ENCODE results near the gene KCNQ1. TPM values are rescaled to one million over a fixed set of nuclear protein-coding genes. Genes with fewer than 3 reads are reported as not detected.

The KCNQ1 gene
- total and polyA plus RNA-seq, 5 experiments from 2014 or later, result 8.7 to 25.1 (median 22.9) TPM

DNA sequence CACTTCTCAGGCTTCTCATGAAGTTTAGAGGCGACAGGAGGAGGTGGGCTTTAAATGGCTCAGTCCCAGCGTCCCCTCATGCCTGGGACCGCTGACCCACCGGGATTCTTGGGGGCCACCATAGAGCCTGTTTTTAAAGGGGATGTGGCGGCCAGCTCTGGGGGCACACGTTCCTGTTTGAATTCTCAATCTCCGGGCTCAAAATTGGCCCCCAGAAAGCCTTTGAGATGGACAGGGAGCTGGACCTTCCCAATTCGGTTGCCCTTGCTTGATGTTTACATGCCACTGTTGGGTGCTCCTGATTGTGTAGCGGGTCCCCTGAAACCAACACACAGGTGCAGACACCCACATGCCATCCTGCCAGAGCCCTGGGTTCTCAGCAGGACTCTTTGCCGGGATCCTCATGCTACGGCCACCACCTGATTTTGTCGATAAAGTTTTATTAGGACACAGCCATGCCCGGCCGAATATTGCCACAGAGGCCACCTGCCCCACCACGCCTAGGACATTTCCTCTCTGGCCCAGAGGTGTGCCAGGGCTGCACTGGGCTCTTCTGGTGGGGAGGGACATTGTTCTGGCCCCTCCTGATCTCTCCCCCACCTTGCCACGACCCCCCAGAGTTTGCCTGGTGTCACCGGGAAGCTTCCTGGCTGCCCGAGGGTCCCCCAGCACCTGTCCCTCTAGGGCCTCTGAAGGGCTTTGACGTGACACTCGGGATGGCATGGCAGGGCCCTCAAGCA lies 71.6 kb downstream of the KCNQ1 start:
- Mint-ChIP-seq H3K36me3 (peaks cover 0 to 7% (median 1%) of the 10 kb centered on the region in 3 donors), H3K4me1 (peaks cover 0 to 7% (median 2%) of the 10 kb centered on the region in 4 donors), H3K4me3 (no peak overlapping the region), H3K27ac (no peak overlapping the region), H3K9me3 (no peaks in the 10 kb centered on the region), H3K27me3 (no peaks in the 10 kb centered on the region)
- POLR2A ChIA-PET, result no interaction called here
- ATAC-seq (no peak), DNase-seq (peak in 1 of 10 donors; percentile 15)

DNA sequence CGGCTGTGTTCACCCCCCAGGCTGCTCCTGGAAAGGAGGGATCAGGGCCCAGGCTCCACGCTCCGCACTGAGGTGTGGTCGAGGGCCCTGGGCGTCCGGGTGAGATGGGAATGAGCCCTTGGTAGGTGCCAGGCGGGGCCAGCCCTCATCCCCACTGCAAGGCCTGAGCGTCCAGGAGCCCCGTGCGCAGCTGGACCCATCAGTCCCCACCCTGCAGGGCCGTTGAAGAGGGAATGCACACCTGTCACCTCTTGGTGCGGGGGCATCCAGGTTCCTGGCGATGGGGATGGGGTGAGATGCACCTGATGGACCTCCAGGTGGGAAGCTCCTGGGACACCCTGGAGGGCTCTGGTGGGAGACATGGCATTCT lies 72.2 kb downstream of the KCNQ1 start:
- Mint-ChIP-seq H3K9me3 (no peaks in the 10 kb centered on the region), H3K27ac (no peak overlapping the region), H3K36me3 (peaks cover 0 to 7% (median 1%) of the 10 kb centered on the region in 3 donors), H3K4me3 (no peak overlapping the region), H3K4me1 (peaks cover 0 to 7% (median 2%) of the 10 kb centered on the region in 4 donors), H3K27me3 (no peaks in the 10 kb centered on the region)
- peak in 2 of 10 donors; percentile 4 to 50 for DNase-seq
- no peak for ATAC-seq
- POLR2A ChIA-PET, result no interaction called here

DNA sequence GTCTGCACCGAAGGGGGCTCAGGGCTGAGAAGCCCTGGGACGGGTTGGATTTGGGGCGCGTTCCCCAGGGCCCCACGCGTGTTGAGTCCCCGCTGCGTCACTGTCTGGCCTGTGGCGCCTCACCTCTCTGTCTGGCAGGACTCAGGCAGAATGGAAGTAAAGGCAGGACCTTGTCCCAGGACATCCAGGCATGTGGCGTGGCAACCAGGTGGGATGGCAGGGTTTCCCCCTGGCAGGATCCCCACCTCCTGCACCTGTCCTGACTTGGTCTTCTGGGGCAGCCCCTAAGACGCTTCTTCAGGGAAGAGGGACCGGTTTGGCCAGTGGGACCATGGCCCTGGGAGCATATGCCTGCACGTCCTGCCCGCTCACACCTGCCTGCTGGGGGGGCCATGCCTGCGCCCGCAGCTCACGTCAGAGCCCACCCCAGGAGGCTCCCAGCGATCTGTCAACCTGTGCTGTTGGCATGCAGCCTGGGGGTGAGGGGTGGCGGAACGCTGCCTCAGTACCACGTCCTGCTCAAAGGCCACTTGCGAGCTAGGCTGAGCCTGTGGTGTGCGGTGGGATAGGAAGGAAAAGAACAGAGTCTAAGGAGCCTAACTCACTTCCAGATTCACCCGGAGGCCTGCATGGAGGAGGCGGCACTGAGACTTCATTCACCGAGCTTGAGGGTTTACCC lies 72.7 kb downstream of the KCNQ1 start:
- Mint-ChIP-seq H3K4me3 (no peak overlapping the region), H3K36me3 (peaks cover 0 to 7% (median 1%) of the 10 kb centered on the region in 3 donors), H3K27me3 (no peaks in the 10 kb centered on the region), H3K27ac (peak overlapping the region in 2 of 10 donors; percentile 25 to 62), H3K4me1 (peaks cover 0 to 7% (median 2%) of the 10 kb centered on the region in 4 donors), H3K9me3 (no peaks in the 10 kb centered on the region)
- POLR2A ChIA-PET, result no interaction called here
- peak in 3 of 10 donors; percentile 4 to 59 (median 12) for DNase-seq
- no peak for ATAC-seq

DNA sequence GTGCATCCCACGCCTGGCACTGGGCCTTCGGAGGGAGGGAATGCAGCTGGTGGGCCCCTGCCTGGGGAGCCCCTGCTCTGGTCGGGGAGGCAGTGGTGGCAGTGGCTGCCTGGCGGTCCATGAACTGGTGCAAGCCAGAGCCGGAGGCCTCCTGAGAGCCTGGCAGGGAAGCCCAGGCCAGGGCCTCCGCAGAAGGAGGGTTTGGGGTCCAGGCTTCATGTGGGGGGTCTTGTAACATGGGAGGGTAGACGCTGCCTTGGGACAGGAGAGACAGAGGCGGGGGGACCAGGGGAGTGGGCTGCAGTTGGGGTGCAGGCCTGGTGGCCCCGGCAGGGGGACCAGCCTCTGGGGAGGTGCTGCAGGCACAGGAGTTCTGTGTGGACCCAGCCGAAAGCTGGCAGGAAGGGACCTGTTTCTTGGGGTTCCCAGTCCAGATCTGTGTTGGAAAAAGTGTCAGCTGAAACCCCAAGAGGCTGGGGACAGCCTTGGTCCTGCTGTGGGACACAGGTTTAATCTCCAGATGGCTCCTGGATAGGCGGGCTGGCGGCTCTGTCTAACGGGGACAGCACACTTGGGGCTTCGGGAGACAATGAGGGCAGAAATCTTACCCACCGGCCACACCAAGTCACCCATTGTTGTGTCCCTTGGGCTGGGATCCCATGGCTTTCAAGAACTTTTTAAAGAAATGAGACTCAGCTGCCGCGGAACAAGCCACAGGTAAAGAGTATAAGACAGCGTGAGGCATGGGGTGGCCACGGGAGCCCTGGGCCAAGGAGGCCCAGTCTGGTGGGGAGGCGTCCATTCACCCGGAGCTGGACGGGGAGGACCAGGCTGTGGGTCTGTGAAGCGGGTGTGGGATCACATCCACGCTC lies 73.5 kb downstream of the KCNQ1 start:
- Mint-ChIP-seq H3K27me3 (no peaks in the 10 kb centered on the region), H3K27ac (peak overlapping the region in 3 of 10 donors; percentile 22 to 62 (median 25)), H3K4me3 (no peak overlapping the region), H3K36me3 (peaks cover 0 to 7% (median 1%) of the 10 kb centered on the region in 3 donors), H3K4me1 (peaks cover 0 to 7% (median 2%) of the 10 kb centered on the region in 4 donors), H3K9me3 (no peaks in the 10 kb centered on the region)
- DNase-seq, result peak in 3 of 10 donors; percentile 2 to 31 (median 14)
- POLR2A ChIA-PET, result no interaction called here
- no peak for ATAC-seq

DNA sequence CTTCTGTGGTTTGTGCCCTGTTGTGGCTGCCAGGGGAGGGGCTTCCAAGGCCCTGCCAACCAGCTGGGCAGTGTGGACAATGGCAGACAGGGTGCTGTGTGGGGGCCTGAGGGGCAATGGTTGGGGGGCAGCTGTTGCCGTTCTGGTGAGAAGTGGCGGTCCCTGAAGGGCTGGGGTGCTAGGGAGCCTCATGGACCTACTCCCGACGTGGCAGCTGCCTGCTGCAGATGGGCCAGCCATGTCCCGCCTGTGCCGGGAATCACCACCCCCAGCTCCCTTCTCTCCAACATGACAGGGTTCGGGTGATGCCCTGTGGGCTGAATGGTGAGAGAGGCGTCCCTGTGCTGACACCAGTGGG lies 74.2 kb downstream of the KCNQ1 start:
- peak in 1 of 10 donors; percentile 52 for DNase-seq
- H3K9me3 Mint-ChIP-seq, result no peaks in the 10 kb centered on the region
- no peak for ATAC-seq
- H3K27me3 Mint-ChIP-seq, result no peaks in the 10 kb centered on the region
- POLR2A ChIA-PET, result no interaction called here
- H3K36me3 Mint-ChIP-seq, result peaks cover 0 to 7% (median 1%) of the 10 kb centered on the region in 3 donors
- no peak overlapping the region for H3K4me3 Mint-ChIP-seq
- peaks cover 0 to 9% (median 2%) of the 10 kb centered on the region in 4 donors for H3K4me1 Mint-ChIP-seq
- H3K27ac Mint-ChIP-seq, result no peak overlapping the region

DNA sequence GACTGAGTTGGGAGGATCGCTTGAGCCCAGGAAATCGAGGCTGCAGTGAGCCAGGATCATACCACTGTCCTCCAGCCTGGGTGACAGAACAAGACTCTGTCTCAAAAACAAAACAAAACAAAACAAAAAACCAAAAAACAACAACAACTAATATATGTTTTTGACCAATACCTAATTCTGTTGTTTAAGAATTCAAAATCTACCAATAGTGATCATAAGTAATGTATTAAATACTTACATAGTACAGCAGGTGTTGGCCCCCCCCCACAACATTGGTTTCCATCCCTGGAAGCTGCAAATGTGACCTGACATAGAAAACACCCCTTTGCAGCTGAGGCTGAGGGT lies 74.7 kb downstream of the KCNQ1 start:
- H3K4me1 Mint-ChIP-seq, result peaks cover 0 to 12% (median 2%) of the 10 kb centered on the region in 4 donors
- POLR2A ChIA-PET, result no interaction called here
- no peak overlapping the region for H3K4me3 Mint-ChIP-seq
- H3K27me3 Mint-ChIP-seq, result no peaks in the 10 kb centered on the region
- H3K36me3 Mint-ChIP-seq, result peaks cover 0 to 7% (median 1%) of the 10 kb centered on the region in 3 donors
- DNase-seq (no peak), ATAC-seq (no peak)
- H3K27ac Mint-ChIP-seq, result peak overlapping the region in 1 of 10 donors; percentile 46
- H3K9me3 Mint-ChIP-seq, result no peaks in the 10 kb centered on the region

DNA sequence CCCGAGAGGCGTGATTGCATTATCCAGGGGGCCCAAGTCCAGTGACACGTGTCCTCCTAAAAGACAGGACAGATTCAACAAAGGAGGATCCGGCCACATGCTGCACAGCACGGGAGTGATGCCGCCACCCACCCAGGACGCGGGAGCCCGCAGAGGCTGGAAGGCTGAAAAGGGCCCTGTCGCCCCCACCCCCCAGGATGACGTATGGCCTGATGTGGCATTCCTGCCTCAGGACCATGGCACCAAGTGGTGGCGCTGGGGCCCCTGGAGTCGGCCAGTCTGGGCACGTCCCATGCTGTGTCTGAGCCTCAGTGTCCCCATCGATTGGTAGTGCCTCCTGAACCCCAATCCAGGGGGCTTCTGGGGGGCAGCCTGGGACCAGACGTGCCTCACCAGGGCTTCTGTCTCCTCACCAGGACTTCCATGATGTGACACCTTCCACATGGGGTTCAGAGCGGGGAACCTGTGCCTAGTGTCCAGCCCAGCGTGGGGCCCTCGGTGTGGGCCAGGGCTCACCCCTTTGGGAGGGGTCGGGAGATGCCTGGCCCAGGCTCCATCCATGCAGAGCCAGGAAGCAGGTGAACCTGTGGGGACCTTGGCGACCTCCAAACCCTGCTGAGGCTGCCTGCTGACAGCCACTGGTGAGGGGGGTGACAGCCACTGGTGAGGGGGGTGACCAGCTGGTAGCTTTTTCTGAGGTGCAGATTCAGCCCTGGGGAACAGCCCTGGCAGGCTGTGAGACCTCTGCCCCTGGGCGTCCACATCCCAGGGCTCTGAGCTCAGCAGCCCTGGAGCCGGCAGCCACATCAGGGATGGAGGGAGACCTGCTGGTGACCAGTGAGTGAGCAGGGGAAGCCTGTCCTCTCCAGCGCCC lies 75.3 kb downstream of the KCNQ1 start:
- peak in 3 of 10 donors; percentile 3 to 30 (median 14) for DNase-seq
- Mint-ChIP-seq H3K9me3 (no peaks in the 10 kb centered on the region), H3K27ac (peak overlapping the region in 1 of 10 donors; percentile 46), H3K4me3 (no peak overlapping the region), H3K36me3 (peaks cover 0 to 6% (median 1%) of the 10 kb centered on the region in 3 donors), H3K4me1 (peaks cover 5 to 18% (median 6%) of the 10 kb centered on the region in 4 donors), H3K27me3 (no peaks in the 10 kb centered on the region)
- no peak for ATAC-seq
- POLR2A ChIA-PET, result no interaction called here

DNA sequence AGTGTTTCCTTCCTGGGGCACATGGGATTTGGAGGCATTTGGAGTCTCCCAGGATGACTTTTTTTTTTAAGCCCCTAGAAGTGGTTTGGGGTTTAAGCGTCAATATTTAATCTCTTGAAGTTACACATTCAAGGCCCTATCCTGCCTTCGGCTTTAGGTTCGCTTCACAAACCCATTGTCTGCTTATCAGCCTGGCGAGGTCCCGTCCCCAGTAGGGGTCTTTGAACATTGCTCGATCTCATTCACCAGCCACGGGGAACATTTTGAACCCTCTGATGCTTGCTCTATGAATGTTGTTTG lies 75.9 kb downstream of the KCNQ1 start:
- no peak for DNase-seq
- POLR2A ChIA-PET, result no interaction called here
- Mint-ChIP-seq H3K4me3 (no peak overlapping the region), H3K36me3 (peaks cover 0 to 5% (median 1%) of the 10 kb centered on the region in 3 donors), H3K27ac (no peak overlapping the region), H3K4me1 (peaks cover 9 to 24% (median 12%) of the 10 kb centered on the region in 4 donors), H3K9me3 (no peaks in the 10 kb centered on the region), H3K27me3 (no peaks in the 10 kb centered on the region)
- ATAC-seq, result no peak

DNA sequence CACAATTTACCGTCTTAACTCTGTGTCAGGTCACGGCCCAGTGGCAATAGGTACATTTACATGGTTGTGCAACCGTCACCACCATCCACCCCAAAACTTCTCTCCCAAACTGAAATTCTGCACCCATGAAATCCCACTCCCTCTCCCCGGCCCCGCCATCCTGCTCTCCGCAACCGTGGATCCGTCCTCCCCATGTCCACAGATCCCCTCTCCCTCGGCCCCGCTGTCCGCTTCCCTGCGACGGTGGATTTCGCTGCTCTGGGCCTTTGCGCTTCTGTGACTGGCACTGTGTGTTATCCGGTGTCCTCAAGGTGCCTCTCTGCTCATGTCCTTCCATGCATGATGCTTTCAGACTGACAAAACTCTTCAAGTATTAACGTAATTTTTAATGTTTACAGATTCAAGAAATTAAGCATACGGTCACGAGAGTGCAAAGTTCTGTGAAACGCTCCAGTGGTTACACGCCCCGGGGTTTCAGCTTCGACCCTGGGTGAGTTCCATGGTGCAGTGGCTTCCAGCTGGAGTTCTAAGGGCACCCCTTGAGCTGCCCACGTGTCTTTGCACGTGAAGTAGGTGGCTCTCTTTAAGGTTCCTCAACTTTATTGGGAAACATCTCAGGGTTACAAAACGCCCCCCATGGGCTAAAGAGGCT lies 76.4 kb downstream of the KCNQ1 start:
- DNase-seq (no peak), ATAC-seq (no peak)
- Mint-ChIP-seq H3K27me3 (no peaks in the 10 kb centered on the region), H3K27ac (peak overlapping the region in 2 of 10 donors; percentile 63 to 84), H3K4me1 (peaks cover 15 to 29% (median 17%) of the 10 kb centered on the region in 4 donors), H3K9me3 (no peaks in the 10 kb centered on the region), H3K4me3 (no peak overlapping the region), H3K36me3 (peaks cover 0 to 5% (median 1%) of the 10 kb centered on the region in 3 donors)
- POLR2A ChIA-PET, result no interaction called here

DNA sequence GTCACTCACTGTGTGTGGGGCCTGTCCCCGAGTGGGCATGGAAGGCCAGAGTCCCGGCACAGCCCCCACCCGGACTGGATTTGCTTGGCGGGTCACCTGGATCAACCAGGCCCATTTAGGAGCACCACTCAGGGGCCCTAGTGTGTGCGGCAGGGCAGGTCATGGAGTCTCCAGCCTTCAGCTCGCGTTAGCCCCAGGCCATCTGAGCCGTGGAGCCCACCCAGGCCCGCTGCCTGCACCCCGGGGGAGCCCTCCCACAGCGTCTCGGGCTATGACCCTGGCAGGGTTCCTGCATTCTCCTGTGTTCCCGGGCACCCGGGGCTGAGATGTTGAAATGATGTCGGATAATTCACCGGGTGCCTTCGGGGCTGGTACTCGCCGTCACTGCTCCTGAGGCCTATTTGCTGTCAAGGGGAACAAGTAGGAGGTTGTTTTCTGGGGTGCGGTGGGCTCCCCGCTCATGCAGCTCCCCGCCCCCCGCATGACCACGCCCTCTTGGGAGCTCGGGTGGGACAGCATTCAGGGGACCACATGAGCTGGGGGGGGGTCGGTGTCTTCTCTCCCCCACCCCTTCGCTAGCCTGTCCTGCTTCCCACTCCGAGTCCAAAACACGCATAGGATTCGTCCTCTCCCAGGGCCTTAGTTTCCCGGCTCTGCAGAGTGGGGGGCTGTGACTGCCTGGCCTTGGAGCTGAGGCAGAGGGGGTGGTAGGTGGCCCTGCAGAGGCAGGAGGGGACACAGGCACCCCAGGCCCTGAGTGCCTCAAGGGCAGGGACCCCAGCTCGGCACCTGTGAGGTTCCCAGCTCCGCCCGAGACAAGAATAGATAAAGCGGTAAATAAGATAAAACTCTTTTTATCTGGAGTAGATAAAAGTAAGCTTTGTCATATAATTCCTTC lies 77.2 kb downstream of the KCNQ1 start:
- DNase-seq, result peak in 1 of 10 donors; percentile 55
- H3K36me3 Mint-ChIP-seq, result peaks cover 0 to 5% (median 1%) of the 10 kb centered on the region in 3 donors
- POLR2A ChIA-PET, result no interaction called here

DNA sequence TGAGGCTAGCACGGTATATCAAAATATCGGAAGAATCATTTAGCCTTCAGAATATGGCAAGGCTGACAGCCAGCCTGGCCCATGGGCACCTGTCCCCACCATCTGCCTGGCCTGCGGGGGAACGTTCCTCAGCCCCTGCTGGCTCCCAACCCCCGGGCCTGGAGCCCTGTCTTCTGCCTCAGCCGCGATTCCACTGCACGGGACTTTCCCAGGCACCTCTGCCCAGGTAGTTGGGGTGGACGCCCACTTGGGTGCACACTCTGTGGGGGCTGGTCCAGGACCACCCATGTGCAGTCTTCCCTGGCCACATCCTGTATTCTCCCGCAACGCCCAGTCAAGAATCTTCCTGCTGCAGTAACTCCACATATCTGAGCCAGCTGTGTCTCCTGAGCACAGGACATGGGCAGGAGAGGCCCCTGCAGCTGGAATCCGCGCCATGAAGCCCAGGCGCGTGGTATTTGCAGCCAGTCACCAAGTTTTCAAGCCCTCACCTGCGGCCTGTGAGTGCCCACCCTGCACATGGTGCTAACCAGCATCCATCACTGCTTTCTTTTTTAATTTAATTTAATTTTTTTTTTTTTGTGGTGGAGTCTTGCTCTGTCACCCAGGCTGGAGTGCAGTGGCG lies 77.9 kb downstream of the KCNQ1 start:
- Mint-ChIP-seq H3K9me3 (no peaks in the 10 kb centered on the region), H3K27ac (peak overlapping the region in 1 of 10 donors; percentile 12), H3K4me1 (peaks cover 21 to 41% (median 27%) of the 10 kb centered on the region in 4 donors), H3K27me3 (no peaks in the 10 kb centered on the region), H3K4me3 (no peak overlapping the region), H3K36me3 (peaks cover 0 to 3% (median 1%) of the 10 kb centered on the region in 3 donors)
- DNase-seq (peak in 2 of 10 donors; percentile 3 to 54), ATAC-seq (no peak)
- POLR2A ChIA-PET, result no interaction called here

More for the DNA sequence above, 77.2 kb downstream of the KCNQ1 start:
- no peaks in the 10 kb centered on the region for H3K27me3 Mint-ChIP-seq
- no peak overlapping the region for H3K27ac Mint-ChIP-seq
- no peaks in the 10 kb centered on the region for H3K9me3 Mint-ChIP-seq
- H3K4me3 Mint-ChIP-seq, result no peak overlapping the region
- ATAC-seq, result no peak
- H3K4me1 Mint-ChIP-seq, result peaks cover 19 to 37% (median 24%) of the 10 kb centered on the region in 4 donors

Data from naive thymus-derived CD8-positive, alpha-beta T cell (primary cell).